Ammon's horn (tissue), 1 donor: ENCODE measurements around the gene LRRC70.

ENCODE experiments used
- DNase-seq: peaks from one replicate; pipeline ENCODE4 v3.0.0-alpha.2; 2016; ENCODE audit warnings: low spot score

LRRC70 gene

DNA sequence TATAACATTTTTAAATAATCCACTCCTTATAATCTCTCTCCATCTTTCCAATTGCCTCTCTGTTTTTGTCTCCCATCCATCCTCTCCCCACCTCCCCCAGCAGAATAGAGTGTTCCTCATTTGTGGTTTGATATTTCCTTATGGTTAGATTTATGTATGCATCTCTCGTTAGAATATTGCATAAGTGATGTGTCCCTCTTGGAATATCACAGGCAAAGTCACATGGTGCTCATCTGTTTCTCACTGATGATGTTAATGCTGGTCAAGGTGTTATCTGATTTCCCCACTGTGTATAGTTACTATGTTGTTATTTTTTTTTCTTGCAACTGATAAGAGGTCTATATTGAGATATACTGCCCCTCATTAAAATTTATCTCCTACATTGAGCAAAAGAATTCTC lies 3.1 kb upstream of the LRRC70 start:
- DNase-seq = no peak

DNA sequence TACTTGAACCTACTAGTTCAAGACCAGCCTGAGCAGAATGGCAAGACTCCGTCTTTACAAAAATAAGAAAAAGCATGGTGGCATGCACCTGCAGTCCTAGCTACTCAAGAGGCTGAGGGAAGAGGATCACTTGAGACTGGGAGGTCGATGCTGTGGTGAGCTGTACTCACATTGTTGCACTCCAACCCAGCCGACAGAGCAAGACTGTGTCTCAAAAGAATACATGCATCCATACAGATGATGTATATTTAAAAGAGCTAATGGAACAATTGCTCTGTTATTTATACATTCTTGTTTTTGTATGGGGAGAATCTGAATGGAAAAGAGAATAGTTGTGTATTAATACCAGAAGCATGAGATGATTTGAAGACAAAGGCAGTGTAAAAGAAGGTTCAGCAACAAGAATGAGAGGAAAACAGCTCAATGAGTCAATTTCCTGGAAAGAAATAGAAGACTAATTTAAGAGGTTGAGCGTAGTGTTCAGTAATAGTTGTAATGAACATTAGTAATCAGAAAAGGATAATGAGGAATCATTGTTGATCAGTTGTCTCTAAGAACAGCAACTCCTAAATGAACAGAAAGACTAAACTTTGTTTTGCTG lies 1.9 kb upstream of the LRRC70 start:
- no peak for DNase-seq

DNA sequence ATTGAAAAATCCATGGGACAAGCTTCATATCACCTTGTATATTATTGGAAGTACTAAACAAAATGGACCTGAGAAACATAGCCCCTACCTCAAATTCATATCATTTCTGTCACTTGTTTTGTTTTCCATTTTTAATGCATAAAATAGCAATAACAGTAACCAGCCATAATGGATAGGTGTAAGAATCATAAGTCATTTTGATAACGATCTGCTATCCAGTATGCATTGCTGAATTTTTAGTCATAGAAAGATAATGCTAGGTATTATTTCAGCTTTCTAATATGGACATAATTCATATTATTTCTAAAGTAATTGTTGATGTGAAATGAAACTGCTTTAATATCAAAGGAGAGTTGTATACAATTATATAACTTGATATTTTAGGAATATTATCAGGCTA lies 1.1 kb upstream of the LRRC70 start:
- no peak for DNase-seq

DNA sequence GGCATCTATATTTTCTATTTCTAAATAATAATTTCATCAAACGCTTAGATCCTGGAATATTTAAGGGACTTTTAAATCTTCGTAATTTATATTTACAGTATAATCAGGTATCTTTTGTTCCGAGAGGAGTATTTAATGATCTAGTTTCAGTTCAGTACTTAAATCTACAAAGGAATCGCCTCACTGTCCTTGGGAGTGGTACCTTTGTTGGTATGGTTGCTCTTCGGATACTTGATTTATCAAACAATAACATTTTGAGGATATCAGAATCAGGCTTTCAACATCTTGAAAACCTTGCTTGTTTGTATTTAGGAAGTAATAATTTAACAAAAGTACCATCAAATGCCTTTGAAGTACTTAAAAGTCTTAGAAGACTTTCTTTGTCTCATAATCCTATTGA lies 1.1 kb downstream of the LRRC70 start:
- no peak for DNase-seq

DNA sequence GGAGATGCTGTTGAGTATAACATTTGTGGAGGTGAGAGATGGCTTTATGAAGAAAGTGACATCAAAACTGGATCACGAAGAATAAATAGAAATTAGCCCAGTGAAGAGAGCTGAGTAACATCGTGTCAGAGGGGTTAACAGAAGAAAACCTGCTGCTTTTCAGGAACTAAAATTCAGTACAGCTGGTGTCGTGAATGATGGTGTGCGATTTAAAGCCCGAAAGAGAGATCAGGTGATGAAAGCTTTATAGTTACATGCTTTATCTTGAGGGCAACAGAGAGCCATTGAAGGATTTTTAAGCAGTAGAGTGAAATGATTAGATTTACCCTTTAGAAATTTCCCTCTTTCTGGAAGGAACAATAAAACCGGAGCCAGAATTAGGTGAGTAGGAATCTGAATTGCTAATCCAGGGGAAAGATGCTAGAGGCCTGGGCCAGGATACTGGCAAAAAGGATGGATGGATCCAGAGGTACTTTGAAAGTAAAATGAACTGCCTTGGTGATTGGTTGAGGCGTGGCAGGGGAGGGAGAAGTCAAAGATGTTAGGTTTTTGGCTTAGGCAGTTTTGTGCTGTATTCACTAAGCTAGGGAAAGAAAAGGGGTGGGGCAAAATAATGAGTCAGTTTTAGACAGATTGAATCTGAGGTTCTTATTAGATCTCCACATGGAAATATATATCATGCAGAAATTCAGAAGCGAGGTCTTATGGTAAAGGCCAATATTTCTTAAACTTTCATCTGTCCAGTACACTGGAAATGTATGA lies 3.4 kb downstream of the LRRC70 start:
- no peak for DNase-seq

DNA sequence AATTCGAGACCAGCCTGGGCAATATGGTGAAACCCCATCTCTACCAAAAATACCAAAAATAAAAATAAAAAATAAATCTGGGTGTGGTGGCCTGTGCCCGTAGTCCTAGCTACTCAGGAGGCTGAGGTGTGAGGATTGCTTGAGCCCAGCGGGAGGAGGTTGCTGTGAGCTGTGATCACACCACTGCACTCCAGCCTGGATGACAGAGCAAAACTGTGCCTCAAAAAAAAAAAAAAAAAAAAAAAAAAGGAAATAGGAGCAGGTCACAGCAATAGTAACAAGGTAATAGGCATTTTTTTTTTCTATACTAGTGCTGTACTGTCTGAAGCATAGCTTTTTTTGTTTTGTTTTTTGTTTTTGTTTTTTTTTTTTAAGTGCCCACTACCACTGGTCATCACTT lies 5.8 kb downstream of the LRRC70 start:
- DNase-seq = no peak

DNA sequence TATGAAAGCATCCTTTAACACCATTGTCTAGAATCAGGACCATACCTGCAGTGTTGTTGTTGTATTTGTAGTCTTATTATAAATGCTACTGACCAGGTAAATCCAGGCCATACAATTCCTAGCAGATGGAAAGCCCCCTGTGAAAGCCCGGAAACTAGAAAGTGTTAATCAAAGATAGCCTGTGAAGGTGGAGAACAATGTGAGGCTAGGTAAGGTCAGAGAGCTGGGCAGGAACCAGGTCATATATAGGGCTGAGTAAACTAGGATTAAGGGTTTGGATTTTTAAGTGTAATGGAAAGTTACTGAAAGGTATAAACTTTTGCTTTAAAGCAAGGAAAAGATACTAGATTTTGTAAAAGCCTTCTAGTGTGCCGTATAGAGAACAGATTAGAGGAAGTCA lies 6.7 kb downstream of the LRRC70 start:
- no peak for DNase-seq

DNA sequence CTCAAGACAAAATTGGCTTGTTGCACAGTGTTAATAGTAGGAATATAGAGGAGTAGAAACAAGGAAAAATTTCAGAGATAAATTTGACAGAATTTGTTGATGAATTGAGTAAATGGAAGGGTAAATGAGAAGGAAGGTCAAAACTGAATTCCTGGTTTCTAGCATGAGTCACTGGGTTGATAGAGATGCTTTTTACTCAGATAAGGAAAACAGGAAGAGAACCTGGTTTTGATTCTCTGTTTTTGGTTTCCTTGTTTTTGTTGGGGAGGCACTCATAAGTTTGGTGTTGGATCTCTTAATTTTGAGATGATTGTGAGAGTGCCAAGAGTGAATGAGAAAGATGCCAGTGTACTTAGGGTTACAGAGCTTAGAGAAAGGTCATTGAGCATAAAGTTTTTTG lies 7.1 kb downstream of the LRRC70 start:
- DNase-seq = no peak

DNA sequence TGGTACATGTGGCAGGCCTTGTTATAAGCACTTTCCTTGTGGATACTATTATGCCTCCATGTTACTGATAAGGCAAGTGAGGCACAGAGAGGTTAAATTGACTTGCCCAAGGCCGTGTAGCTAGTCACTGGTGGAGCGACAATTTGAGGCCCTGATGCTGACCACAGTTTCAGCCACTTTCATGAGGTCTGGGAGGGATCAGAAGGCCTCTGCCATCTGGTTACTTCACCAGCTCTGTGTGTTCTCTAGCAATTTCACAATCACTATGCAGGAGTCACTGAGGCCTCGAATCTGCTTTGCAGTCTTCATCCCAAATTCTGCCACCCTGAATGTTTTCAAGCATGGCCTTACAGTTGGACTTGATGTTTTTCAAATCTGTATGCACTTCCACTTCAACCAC lies 9.1 kb downstream of the LRRC70 start:
- no peak for DNase-seq

DNA sequence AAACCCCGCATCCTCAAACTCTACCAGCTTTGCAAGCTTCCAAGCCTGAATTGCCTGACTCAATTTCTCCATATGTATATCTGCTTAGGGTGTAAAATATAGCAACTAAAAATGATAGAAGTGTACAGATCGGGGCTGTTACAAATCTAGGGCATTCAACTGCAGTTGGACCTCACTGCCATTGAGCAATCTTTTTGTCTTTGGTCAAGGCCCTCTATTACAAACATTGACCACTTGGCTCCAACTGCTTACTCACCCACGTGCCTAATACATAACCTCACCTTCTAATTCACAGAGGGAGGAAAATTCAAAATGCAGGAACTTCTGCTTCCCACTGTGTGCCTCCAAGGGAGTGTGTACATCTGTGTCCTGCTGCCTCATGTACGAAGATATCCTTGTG lies 10.0 kb downstream of the LRRC70 start:
- no peak for DNase-seq

DNA sequence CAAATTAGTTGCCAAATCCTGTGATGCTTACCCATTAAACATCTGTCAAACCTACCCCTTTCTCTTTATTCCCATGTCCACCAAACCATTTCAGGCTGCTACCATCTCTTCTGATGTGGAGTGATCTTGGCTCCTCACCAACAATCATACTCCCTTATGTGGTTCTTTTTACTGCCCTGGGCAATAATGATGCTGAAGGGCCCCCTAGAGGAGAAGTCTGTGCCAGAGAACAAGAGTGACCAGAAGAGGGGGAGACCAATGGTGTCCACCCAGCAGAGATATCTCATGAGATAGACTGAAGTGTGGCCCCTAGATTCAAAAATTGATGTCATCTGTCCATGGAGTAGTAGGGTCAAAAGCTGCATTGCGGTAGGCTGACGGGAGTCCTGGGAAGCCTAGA lies 10.9 kb downstream of the LRRC70 start:
- DNase-seq = no peak

DNA sequence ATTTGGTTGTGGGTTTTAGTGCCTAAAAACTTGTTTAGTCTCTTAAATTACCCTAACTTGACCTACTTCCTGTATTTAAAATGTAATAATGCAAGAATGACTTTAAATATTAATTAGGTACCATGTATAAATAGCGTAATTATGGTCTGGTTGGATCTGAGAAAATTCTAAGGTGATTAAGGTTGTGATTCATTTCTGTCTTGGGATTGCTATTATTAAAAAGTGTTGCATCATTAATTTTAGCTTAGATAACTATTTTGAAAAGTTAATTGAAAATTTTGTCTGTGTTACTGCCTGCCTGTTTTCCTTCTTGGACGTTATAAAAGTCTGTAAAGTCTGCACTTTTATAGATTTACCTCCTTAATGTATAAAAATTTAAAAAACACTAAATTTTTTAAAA lies 11.8 kb downstream of the LRRC70 start:
- DNase-seq = no peak

DNA sequence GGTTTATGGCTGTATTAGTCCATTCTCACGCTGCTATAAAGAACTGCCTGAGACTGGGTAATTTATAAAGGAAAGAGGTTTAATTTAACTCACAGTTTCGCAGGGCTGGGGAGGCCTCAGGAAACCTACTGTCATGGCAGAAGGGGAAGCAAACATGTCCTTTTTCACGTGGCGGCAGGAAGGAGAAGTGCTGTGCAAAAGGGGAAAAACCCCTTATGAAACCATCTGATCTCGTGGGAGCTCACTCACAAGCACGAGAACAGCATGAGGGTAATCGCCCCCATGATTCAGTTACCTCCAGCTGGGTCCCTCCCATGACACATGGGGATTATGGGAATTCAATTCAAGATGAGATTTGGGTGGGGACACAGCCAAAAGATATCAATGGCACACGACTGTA lies 13.9 kb downstream of the LRRC70 start:
- DNase-seq = no peak

DNA sequence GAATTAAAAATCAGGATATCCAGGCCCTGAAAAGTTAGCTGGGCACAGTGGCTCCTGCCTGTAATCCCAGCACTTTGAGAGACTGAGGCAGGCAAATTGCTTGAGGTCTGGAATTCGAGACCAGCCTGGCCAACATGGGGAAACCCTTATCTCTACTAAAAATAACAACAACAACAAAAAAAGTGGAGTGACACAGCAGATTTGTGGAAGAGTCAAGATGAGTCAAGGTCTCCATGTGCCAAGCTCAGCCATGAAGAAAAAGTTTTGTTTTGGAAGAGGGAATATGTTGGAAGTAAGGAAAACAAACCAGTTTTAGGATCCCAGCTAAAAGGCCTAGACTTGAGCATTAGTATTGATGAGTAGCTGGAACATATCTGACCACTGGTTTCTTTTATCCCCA lies 14.7 kb downstream of the LRRC70 start:
- no peak for DNase-seq

DNA sequence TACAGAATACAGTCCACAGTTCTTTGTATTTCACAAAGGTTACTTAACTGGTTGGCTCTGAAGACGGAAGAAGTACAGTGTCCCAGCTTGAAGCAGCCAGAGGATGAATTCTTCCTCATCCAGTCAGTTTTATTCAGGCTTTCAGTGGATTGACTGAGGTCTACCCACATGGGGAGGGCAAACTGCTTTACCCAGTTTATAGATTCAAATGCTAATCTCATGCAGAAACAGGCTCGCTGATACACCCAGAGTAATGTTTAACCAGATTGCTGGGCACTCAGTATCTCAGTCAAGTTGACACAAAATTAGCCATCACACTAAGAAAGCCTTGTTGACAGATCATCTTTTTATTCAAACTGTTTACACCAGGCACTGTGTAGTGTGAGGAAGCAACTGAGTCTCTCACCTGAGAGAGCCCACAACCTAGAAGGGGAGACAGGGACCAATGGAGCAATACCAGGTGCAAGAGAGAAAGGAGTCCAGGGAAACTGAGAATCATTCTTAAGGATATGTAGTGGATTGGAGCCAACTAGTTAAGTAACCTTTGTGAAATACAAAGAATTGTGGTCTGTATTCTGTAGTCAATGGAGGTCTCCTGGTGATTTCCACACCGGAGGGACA lies 15.9 kb downstream of the LRRC70 start:
- DNase-seq = no peak

DNA sequence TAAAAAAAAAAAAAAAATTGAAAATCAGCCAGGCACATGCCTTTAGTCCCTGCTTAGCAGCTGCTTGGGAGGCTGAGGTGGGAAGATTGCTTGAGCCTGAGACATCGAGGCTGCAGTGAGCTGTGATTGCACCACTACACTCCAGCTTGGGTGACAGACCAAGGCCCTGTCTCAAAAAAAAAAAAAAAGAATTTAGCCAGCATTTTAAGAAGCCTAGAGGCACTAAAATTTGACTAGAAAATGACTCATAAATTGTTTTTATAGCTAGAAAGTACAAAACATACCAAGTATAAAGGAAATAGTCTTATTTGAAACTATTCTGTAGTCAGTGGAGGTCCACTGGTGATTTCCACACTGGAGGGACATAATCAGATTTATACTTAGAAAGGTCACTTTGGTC lies 17.5 kb downstream of the LRRC70 start:
- DNase-seq = no peak

DNA sequence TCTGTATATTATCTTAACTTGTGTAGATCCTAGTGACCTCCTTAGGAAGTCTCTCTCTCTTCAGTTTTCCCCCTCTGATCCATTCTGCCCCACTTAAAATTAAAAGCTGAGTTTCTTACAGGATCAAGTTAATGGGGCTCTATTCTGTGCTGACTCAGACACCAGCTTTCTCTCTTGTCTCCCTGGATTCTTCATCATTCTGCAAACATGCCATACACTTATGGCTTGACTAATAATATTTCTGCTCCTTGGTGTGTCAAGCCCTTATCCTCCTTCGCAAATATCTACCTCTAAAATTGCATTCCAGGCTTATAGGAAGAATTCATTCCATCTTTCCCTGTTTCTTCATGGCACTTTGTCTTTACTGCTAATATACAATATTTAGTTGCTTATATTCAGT lies 18.1 kb downstream of the LRRC70 start:
- DNase-seq = no peak

DNA sequence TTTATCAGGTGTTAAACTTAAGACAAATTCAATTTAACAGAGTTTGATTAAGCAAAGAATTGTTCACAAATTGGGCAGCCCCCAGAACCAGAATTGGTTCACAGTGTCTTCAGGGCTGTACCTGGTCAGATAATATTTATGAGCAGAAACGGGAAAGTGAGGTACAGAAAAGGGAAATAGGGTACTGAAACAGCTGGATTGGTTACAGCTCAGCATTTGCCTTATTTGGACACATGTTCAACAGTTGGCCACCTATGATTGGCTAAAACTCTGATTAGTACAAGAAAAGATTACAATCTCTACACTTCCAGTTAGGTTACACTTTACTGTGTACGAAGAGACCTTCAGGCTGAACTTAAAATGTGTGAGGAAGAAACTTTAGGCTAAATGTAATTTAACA lies 18.7 kb downstream of the LRRC70 start:
- no peak for DNase-seq

DNA sequence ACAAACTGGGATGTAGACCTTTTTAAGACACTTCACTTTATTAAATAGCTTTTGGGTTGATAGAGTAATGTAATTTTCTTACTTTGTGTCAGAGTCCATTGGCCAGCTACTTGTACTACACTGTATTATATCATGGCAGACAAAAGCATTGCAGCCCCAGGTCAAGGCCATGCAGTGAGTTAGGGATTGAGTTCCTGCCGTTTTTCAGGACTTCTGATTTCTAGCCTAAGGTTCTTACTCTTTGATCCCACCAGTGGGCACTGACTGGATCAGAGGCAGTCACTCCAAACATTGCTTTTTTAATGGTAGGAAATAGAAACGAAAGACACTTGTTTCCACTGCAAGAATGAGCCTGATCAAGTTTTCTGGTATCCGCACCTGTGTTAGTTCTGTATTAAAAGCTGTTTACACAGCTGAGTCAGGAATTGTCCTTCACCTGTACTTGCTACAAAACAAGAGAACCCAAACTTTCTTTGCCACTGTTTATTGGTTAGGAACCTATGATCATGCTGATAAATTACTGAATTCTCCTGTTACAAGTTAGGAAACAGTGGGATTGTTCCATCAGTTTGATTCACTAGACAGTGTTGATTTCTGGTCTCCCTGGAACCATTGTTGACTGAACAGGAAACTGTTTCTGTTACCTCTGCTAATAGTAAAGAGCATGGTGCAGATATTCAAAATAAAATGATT lies 22.1 kb downstream of the LRRC70 start:
- no peak for DNase-seq

DNA sequence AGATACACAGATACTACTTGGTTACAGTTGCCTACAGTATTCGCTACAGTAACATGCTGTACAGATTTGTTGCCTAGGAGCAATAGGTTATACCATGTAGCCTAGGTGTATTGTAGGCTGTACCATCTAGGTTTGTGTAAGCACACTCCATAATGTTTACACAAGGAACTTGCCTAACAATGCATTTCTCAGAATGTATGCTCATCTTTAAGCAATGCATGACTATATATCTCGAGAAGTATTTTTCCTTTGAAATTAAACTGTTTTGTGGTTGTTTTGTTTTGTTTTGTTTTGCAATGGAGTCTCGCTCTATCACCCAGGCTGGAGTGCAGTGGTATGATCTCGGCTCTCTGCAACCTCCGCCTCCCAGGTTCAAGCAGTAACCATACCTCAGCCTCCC lies 25.3 kb downstream of the LRRC70 start:
- DNase-seq = no peak

DNA sequence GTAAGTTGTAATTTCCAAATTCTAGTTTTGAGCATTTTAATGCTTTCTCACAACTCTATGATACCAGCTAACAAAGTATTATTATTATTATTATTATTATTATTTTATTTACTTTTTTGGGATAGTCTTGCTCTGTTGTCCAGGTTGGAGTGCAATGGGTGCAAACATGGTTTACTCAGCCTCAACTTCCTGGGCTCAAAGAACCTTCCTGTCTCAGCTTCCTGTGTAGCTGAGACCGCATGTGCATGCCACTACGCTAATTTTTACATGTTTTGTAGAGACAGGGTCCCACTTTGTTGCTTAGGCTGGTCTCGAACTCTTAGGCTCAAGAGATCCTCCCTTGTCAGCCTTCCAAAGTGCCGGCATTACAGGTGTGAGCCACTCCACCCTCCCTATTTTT lies 27.0 kb downstream of the LRRC70 start:
- no peak for DNase-seq

DNA sequence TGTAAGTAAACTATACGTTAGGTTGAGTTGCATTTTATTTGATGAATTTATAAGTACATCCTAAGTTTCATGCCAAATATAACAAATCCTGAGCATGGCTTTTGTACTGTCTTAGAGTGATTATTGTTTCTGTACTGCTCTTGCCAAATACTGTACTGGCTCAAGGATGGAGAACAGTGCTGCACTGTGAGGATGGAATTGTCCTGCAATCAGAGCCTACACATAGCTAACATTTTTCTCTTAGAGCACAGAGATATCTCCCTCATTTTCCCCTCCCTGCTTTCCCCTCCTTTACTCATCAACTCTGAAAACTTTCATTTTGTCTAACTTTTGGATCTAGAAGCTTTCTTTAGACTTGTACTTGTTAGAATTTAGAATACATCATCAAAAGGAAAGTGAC lies 28.3 kb downstream of the LRRC70 start:
- no peak for DNase-seq

DNA sequence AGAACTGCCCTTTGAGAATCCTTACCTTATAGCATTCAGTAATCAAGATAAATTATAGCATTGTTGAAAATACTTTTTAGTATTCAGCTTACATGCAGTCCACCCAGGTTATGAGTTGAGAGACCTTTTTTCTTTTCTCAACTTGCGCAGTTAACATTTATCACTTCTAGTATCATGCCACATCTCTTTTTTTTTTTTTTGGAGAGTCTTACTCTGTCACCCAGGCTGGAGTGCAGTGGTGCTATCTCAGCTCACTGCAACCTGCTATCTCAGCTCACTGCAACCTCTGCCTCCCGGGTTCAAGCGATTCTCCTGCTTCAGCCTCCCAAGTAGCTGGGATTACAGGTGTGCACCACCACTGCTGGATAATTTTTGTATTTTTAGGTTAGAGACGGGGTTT lies 29.0 kb downstream of the LRRC70 start:
- DNase-seq = no peak
